IMR-90 (cell line): ENCODE data around the gene RGMA. TPM values are rescaled to one million over a fixed set of nuclear protein-coding genes. Genes with fewer than 3 reads are reported as not detected.

Experiments
- ATAC-seq: fragments of 200-7000 bp; cut with Tn5 transposase; 2 replicates; pipeline ENCODE4 v1.9.1; 2020; ENCODE audit warnings: low read depth, mild to moderate bottlenecking, moderate library complexity
- BruUV-seq: library from RNA; stranded (reverse); fragments of 400-500 nt; replicated peaks from 2 replicates; lab custom pipeline; 2021; lab: Mats Ljungman, UMichigan
- CTCF ChIA-PET: fragments of 300-600 bp; formaldehyde crosslinking; extraction: SDS; loops from one replicate; lab custom pipeline; 2021; ENCODE audit warnings: antibody characterized with exemption; lab: Yijun Ruan, JAX
- POLR2A ChIA-PET: fragments of 300-600 bp; sonication (Branson Sonifier 250); formaldehyde crosslinking; loops from one replicate; lab custom pipeline; 2022; ENCODE audit warnings: antibody characterized with exemption; ENCODE audit not compliant: unreplicated experiment; lab: Charles Lee
- DNase-seq: peaks from one replicate; pipeline ENCODE4 v3.0.0; 2013
- H2AFZ ChIP-seq: replicated peaks from 2 replicates; pipeline ENCODE3; 2013; ENCODE audit warnings: low read length, mild to moderate bottlenecking; ENCODE audit not compliant: poor library complexity
- H2AK5ac ChIP-seq: 2 replicates; pipeline ENCODE4 v1.6.1; 2013; ENCODE audit warnings: low read depth, low read length, inconsistent platforms
- H2AK9ac ChIP-seq: replicated peaks from 2 replicates; pipeline ENCODE3; 2013; ENCODE audit warnings: mild to moderate bottlenecking, low read depth, low read length, moderate library complexity; ENCODE audit not compliant: poor library complexity
- H2BK120ac ChIP-seq: 2 replicates; pipeline ENCODE4 v1.6.1; 2013; ENCODE audit warnings: low read depth, low read length, inconsistent platforms
- H2BK15ac ChIP-seq: 3 replicates; pipeline ENCODE4 v1.6.1; 2013; ENCODE audit warnings: low read depth, low read length, inconsistent platforms
- H2BK20ac ChIP-seq: 2 replicates; pipeline ENCODE4 v1.6.1; 2013; ENCODE audit warnings: low read depth, mild to moderate bottlenecking, inconsistent platforms, low read length, moderate library complexity
- H2BK5ac ChIP-seq: 2 replicates; pipeline ENCODE4 v1.6.1; 2013; ENCODE audit warnings: mild to moderate bottlenecking, low read depth, low read length, inconsistent platforms; ENCODE audit not compliant: poor library complexity, severe bottlenecking
- H3K14ac ChIP-seq: replicated peaks from 2 replicates; pipeline ENCODE4 v1.6.1; 2013; ENCODE audit warnings: low read depth, low read length, inconsistent platforms
- H3K18ac ChIP-seq: 2 replicates; pipeline ENCODE4 v1.6.1; 2013; ENCODE audit warnings: low read depth, low read length, control low read depth
- H3K23ac ChIP-seq: 2 replicates; pipeline ENCODE4 v1.6.1; 2013; ENCODE audit warnings: low read depth, low read length, inconsistent platforms
- H3K27ac ChIP-seq: 2 replicates; pipeline ENCODE4 v1.5.1; 2013; ENCODE audit warnings: mild to moderate bottlenecking, control low read depth, low read length; ENCODE audit not compliant: insufficient read depth
- H3K27me3 ChIP-seq: 2 replicates; pipeline ENCODE4 v1.6.1; 2013; ENCODE audit warnings: low read length; ENCODE audit not compliant: control insufficient read depth, insufficient read depth
- H3K36me3 ChIP-seq: 2 replicates; pipeline ENCODE4 v1.6.1; 2013; ENCODE audit warnings: low read length, mixed read lengths; ENCODE audit not compliant: control insufficient read depth, insufficient read depth
- H3K4ac ChIP-seq: 2 replicates; pipeline ENCODE4 v1.6.1; 2013; ENCODE audit warnings: low read depth, low read length, inconsistent platforms
- H3K4me1 ChIP-seq: 2 replicates; pipeline ENCODE4 v1.6.1; 2013; ENCODE audit warnings: low read length, mixed read lengths; ENCODE audit not compliant: control insufficient read depth, insufficient read depth
- H3K4me2 ChIP-seq: 2 replicates; pipeline ENCODE4 v1.6.1; 2013; ENCODE audit warnings: low read depth, mild to moderate bottlenecking, control low read depth, low read length, moderate library complexity
- H3K4me3 ChIP-seq: 2 replicates; pipeline ENCODE4 v1.5.1; 2013; ENCODE audit warnings: low read depth, mild to moderate bottlenecking, control low read depth, low read length, moderate library complexity; ENCODE audit not compliant: insufficient read depth
- H3K56ac ChIP-seq: 2 replicates; pipeline ENCODE4 v1.6.1; 2013; ENCODE audit warnings: low read length, inconsistent platforms; ENCODE audit not compliant: insufficient read depth; ENCODE audit errors: extremely low read depth
- H3K79me1 ChIP-seq, 2 experiments: 2 replicates each; pipeline ENCODE4 v1.6.1; 2013; ENCODE audit warnings: low read length in 2 of 2, inconsistent platforms in 1 of 2, low read depth in 1 of 2
- H3K9ac ChIP-seq: 2 replicates; pipeline ENCODE4 v1.6.1; 2013; ENCODE audit warnings: low read depth, low read length, control low read depth
- H3K9me1 ChIP-seq: 2 replicates; pipeline ENCODE4 v1.6.1; 2013; ENCODE audit warnings: low read length, inconsistent platforms; ENCODE audit not compliant: insufficient read depth
- H3K9me3 ChIP-seq: 2 replicates; pipeline ENCODE4 v1.6.1; 2013; ENCODE audit warnings: low read length; ENCODE audit not compliant: control insufficient read depth, insufficient read depth
- H4K20me1 ChIP-seq: 2 replicates; pipeline ENCODE4 v1.6.1; 2013; ENCODE audit warnings: low read length, inconsistent platforms; ENCODE audit not compliant: insufficient read depth
- H4K5ac ChIP-seq: 2 replicates; pipeline ENCODE4 v1.6.1; 2013; ENCODE audit warnings: mild to moderate bottlenecking, low read depth, low read length, control low read depth
- H4K8ac ChIP-seq, 2 experiments: 2 replicates each; pipeline ENCODE4 v1.6.1; 2013; ENCODE audit warnings: low read depth in 2 of 2, low read length in 2 of 2, control low read depth in 1 of 2, inconsistent platforms in 1 of 2
- H4K91ac ChIP-seq: 2 replicates; pipeline ENCODE4 v1.6.1; 2013; ENCODE audit warnings: low read depth, low read length, inconsistent platforms; ENCODE audit not compliant: insufficient read depth
- ELK1 ChIP-seq: fragments of 150-350 bp; IDR thresholded peaks from 2 replicates; pipeline ENCODE4 v1.6.1; 2016; ENCODE audit warnings: low read depth, mild to moderate bottlenecking, low read length, moderate library complexity, borderline replicate concordance
- WGBS, 2 experiments: methylation state at CpG; one replicate each; pipeline versions ENCODE4 v1.1.5 to v1.1.7; 2013; ENCODE audit warnings: missing lambda C conversion rate in 2 of 2; ENCODE audit not compliant: insufficient read length in 1 of 2; ENCODE audit errors: extremely low coverage in 2 of 2; 5-methylcytosine and 5-hydroxymethylcytosine counted together
- dilution Hi-C: fragments of 300-500 bp; cut with HindIII; formaldehyde crosslinking; loops from one replicate; pipeline ENCODE4 v1.14.3; 2018; ENCODE audit warnings: low sequenced_read_pairs; ENCODE audit not compliant: unreplicated experiment
- in situ Hi-C: fragments of 300-500 bp; cut with MboI; formaldehyde crosslinking; loops from 3 replicates; pipeline ENCODE4 v1.14.3; 2019; ENCODE audit warnings: low sequenced_read_pairs, inconsistent platforms, mixed read lengths
- intact Hi-C: fragments of 100-400 bp; cut with micrococcal nuclease; formaldehyde crosslinking; loops from 2 replicates; pipeline ENCODE4 v1.10.0; 2022
- polyA plus RNA-seq, 3 experiments: library from polyadenylated mRNA; depleted of rRNA; stranded (reverse); fragments of >200 nt; gene quantifications; 2 replicates each; pipeline ENCODE4 v1.2.3, GENCODE V29; 2012; ENCODE audit warnings: low replicate concordance in 1 of 3
- total RNA-seq: library from RNA; depleted of rRNA; stranded (reverse); fragments of >200 nt; gene quantifications from 2 replicates; pipeline ENCODE4 v1.2.3, GENCODE V29; 2012

RGMA gene
- total and polyA plus RNA-seq, 2 of the 4 experiments (the other 2 are of a cell fraction), result 0.18 to 0.26 TPM

- peaks cover 46% of the 10 kb centered on the region for H3K27me3 ChIP-seq
- H3K36me3 ChIP-seq, result no peaks in the 10 kb centered on the region
- H3K9me3 ChIP-seq, result no peaks in the 10 kb centered on the region
- no peak for TF ChIP-seq ELK1
- no peak overlapping the region for H3K14ac ChIP-seq
- 6% methylated on average over 3 of the region's 22 CpGs; no CpG with 5 or more reads in 1 of the 2 experiments for WGBS, 2 experiments
- H3K18ac ChIP-seq, result no peak overlapping the region
- no peak overlapping the region for H3K4ac ChIP-seq
- no peak overlapping the region for H4K91ac ChIP-seq
- ChIA-PET CTCF (interaction anchor here (1.6 kb wide), 1 partner anchor 1049 kb away, joined by 3 read pairs; no protein-coding TSS in a partner anchor), POLR2A (interaction anchor here (0.6 kb wide), 1 partner anchor 1065 kb away, joined by 3 read pairs; no protein-coding TSS in a partner anchor)
- dilution Hi-C loops, result no loop called here
- ATAC-seq, result no peak
- H3K4me2 ChIP-seq, result peak overlapping the region; percentile 95; the same call in 1 of the 2 replicates
- no peaks in the 10 kb centered on the region for H3K9me1 ChIP-seq
- H2AK5ac ChIP-seq, result no peak overlapping the region
- H4K8ac ChIP-seq, result no peak overlapping the region
- no peak overlapping the region for H3K27ac ChIP-seq
- intact Hi-C loops, result no loop called here
- no peaks in the 10 kb centered on the region; the same call in 1 of the 2 replicates for H3K4me1 ChIP-seq
- H3K56ac ChIP-seq, result no peak overlapping the region
- H2BK20ac ChIP-seq, result no peak overlapping the region
- no TSS peak for BruUV-seq
- H2BK120ac ChIP-seq, result no peak overlapping the region
- in situ Hi-C loops, result no loop called here
- H3K23ac ChIP-seq, result no peak overlapping the region
- no peak for DNase-seq
- peak overlapping the region; percentile 56; the same call in 1 of the 2 replicates for H3K4me3 ChIP-seq
- H4K20me1 ChIP-seq, result no peaks in the 10 kb centered on the region
- no peaks in the 10 kb centered on the region for H3K79me1 ChIP-seq
- H3K9ac ChIP-seq, result no peak overlapping the region
- H2BK15ac ChIP-seq, result no peak overlapping the region
- no peak overlapping the region for H2AK9ac ChIP-seq
- H4K5ac ChIP-seq, result no peak overlapping the region
- no peak overlapping the region for H2BK5ac ChIP-seq
- H2AFZ ChIP-seq, result no peak overlapping the region
Observed at GRCh38 chr15:93071469-93071936, 17.5 kb downstream of the RGMA start.
